Liver (tissue), 9 donors: Measurements from ENCODE around the gene RPL7L1. TPM values are rescaled to one million over a fixed set of nuclear protein-coding genes. Genes with fewer than 3 reads are reported as not detected.
"Not testable (repeated sequence)": the region's sequence is repeated elsewhere in the genome, so short reads cannot be mapped to it uniquely, and the experiment has no call there.

Experiments used
- DNase-seq: peaks from one replicate; pipeline ENCODE4 v3.0.0-alpha.2; 2017; ENCODE audit warnings: low spot score
- H3K27ac ChIP-seq, 2 donors: one replicate each; pipeline ENCODE4 v1.7.0; 2013; ENCODE audit warnings: inconsistent platforms in 2 of 2, low read length in 2 of 2, control low read depth in 1 of 2, low read depth in 1 of 2, mild to moderate bottlenecking in 1 of 2
- H3K27me3 ChIP-seq, 4 donors: one replicate each; pipeline versions ENCODE4 v1.6.1 to v1.7.0; 2013; ENCODE audit warnings: low read length in 3 of 4, inconsistent platforms in 1 of 4, mild to moderate bottlenecking in 1 of 4, moderate library complexity in 1 of 4; ENCODE audit not compliant: control insufficient read depth in 4 of 4, insufficient read depth in 4 of 4
- H3K36me3 ChIP-seq, 4 donors: one replicate each; pipeline versions ENCODE4 v1.6.1 to v1.7.0; 2013; ENCODE audit warnings: low read length in 3 of 4, mild to moderate bottlenecking in 3 of 4, low read depth in 1 of 4, moderate library complexity in 1 of 4; ENCODE audit not compliant: control insufficient read depth in 4 of 4, insufficient read depth in 3 of 4
- H3K4me1 ChIP-seq, 4 donors: one replicate each; pipeline versions ENCODE4 v1.6.1 to v1.7.0; 2013; ENCODE audit warnings: low read length in 3 of 4, mild to moderate bottlenecking in 3 of 4, moderate library complexity in 1 of 4; ENCODE audit not compliant: control insufficient read depth in 4 of 4, insufficient read depth in 4 of 4
- H3K4me3 ChIP-seq, 3 donors: one replicate each; pipeline versions ENCODE4 v1.6.1 to v1.7.0; 2013; ENCODE audit warnings: low read length in 3 of 3, control low read depth in 1 of 3, low read depth in 1 of 3, mild to moderate bottlenecking in 1 of 3
- H3K9ac ChIP-seq, 2 donors: one replicate each; pipeline ENCODE4 v1.7.0; 2013; ENCODE audit warnings: low read length in 2 of 2, mild to moderate bottlenecking in 2 of 2, moderate library complexity in 2 of 2, control low read depth in 1 of 2, low read depth in 1 of 2
- H3K9me3 ChIP-seq, 4 donors: one replicate each; pipeline versions ENCODE4 v1.6.1 to v1.7.0; 2013; ENCODE audit warnings: low read length in 3 of 4; ENCODE audit not compliant: control insufficient read depth in 4 of 4
- CTCF ChIP-seq: fragments of 150-350 bp; IDR thresholded peaks from 2 replicates; pipeline ENCODE4 v1.5.1; 2017; ENCODE audit warnings: improper control_type of control experiment, low read depth, low read length; ENCODE audit not compliant: missing input control
- FOXA1 ChIP-seq: IDR thresholded peaks from 2 replicates; pipeline ENCODE4 v1.6.1; 2016; ENCODE audit warnings: antibody characterized with exemption
- GABPA ChIP-seq, 2 donors: IDR thresholded peaks in 1 of 2; conservative IDR thresholded peaks in 1 of 2; 2 replicates each; pipeline ENCODE4 v1.6.1; 2016; ENCODE audit warnings: antibody characterized with exemption in 2 of 2, mild to moderate bottlenecking in 1 of 2, moderate library complexity in 1 of 2
- HNF4A ChIP-seq, 2 donors: conservative IDR thresholded peaks; 2 replicates each; pipeline ENCODE4 v1.6.1; 2016; ENCODE audit warnings: antibody characterized with exemption in 2 of 2, mild to moderate bottlenecking in 2 of 2
- HNF4G ChIP-seq: IDR thresholded peaks from 2 replicates; pipeline ENCODE4 v1.6.1; 2016; ENCODE audit warnings: antibody characterized with exemption
- JUND ChIP-seq, 2 donors: IDR thresholded peaks; 2 replicates each; pipeline ENCODE4 v1.6.1; 2016; ENCODE audit warnings: antibody characterized with exemption in 2 of 2
- MAX ChIP-seq: IDR thresholded peaks from 2 replicates; pipeline ENCODE4 v1.6.1; 2016; ENCODE audit warnings: antibody characterized with exemption
- NR2F2 ChIP-seq: IDR thresholded peaks from 2 replicates; pipeline ENCODE4 v1.6.1; 2016; ENCODE audit warnings: antibody characterized with exemption
- RAD21 ChIP-seq, 2 donors: IDR thresholded peaks; 2 replicates each; pipeline ENCODE4 v1.6.1; 2016; ENCODE audit warnings: antibody characterized with exemption in 2 of 2, mild to moderate bottlenecking in 2 of 2
- REST ChIP-seq: IDR thresholded peaks from 2 replicates; pipeline ENCODE4 v1.6.1; 2016; ENCODE audit warnings: antibody characterized with exemption, mild to moderate bottlenecking
- RXRA ChIP-seq, 2 donors: IDR thresholded peaks; 2 replicates each; pipeline ENCODE4 v1.6.1; 2017 to 2018; ENCODE audit warnings: antibody characterized with exemption in 2 of 2, mild to moderate bottlenecking in 1 of 2
- TAF1 ChIP-seq: conservative IDR thresholded peaks from 2 replicates; pipeline ENCODE4 v1.6.1; 2016; ENCODE audit warnings: antibody characterized with exemption, mild to moderate bottlenecking
- YY1 ChIP-seq: IDR thresholded peaks from 2 replicates; pipeline ENCODE4 v1.6.1; 2016; ENCODE audit warnings: antibody characterized with exemption, mild to moderate bottlenecking
- WGBS: extraction: QIAGEN DNeasy Blood & Tissue Kit; methylation state at CpG from one replicate; pipeline ENCODE4 v1.1.7; 2013; 5-methylcytosine and 5-hydroxymethylcytosine counted together
- polyA plus RNA-seq, 2 donors: library from polyadenylated mRNA; stranded (reverse) in 1 of 2; unstranded in 1 of 2; fragments of 200-250 nt in 1 of 2; fragments of >200 nt in 1 of 2; fragmentation: Nextera tagmentation in 1 of 2; extraction: Ambion mirVana in 1 of 2; gene quantifications; one replicate each; pipeline versions ENCODE4 v1.2.1 to v1.2.3, GENCODE V29; 2013 to 2015
- total RNA-seq, 2 donors: library from RNA; depleted of rRNA; stranded (reverse); fragments of >200 nt; gene quantifications; one replicate each; pipeline ENCODE4 v1.2.3, GENCODE V29; 2014
- donor health status: healthy.
- donor health status: healthy.
- donor health status: healthy.
- donor health status: healthy.
- donor health status: healthy.

Gene RPL7L1
- total and polyA plus RNA-seq, 4 donors = 39.6 to 63.8 (median 47.9) TPM

GRCh38 chr6:42898891-42899361 lies 19.5 kb downstream of the RPL7L1 start:
- Histone ChIP-seq H3K27me3 (no peaks in the 10 kb centered on the region), H3K4me1 (peaks cover 0 to 14% (median 6%) of the 10 kb centered on the region in 4 donors), H3K36me3 (no peaks in the 10 kb centered on the region), H3K9ac (peak overlapping the region in 1 of 2 donors; percentile 47), H3K4me3 (no peak overlapping the region), H3K27ac (no peak overlapping the region), H3K9me3 (no peaks in the 10 kb centered on the region)
- peak; percentile 73 for DNase-seq
- WGBS = 9% methylated on average over 10 of the region's 10 CpGs
- no peak for TF ChIP-seq NR2F2
- peak; percentile 75 for TF ChIP-seq CTCF
- peak; percentile 85 to 88 for TF ChIP-seq RAD21 (IDR thresholded peaks at IDR 0.05)

- H3K36me3 ChIP-seq = no peaks in the 10 kb centered on the region
- no peak overlapping the region for H3K27ac ChIP-seq
- H3K4me3 ChIP-seq = no peak overlapping the region
- WGBS = 69% methylated on average over 8 of the region's 8 CpGs
- peaks cover 0 to 14% (median 6%) of the 10 kb centered on the region in 4 donors for H3K4me1 ChIP-seq
- no peaks in the 10 kb centered on the region for H3K9me3 ChIP-seq
- DNase-seq = no peak
- H3K27me3 ChIP-seq = no peaks in the 10 kb centered on the region
- no peak overlapping the region for H3K9ac ChIP-seq
- TF ChIP-seq FOXA1 (no peak), NR2F2 (no peak), TAF1 (no peak), RAD21 (IDR thresholded peaks at IDR 0.05) (no peak), JUND (IDR thresholded peaks at IDR 0.05) (no peak), RXRA (IDR thresholded peaks at IDR 0.05) (no peak), REST (no peak)
These were observed 20.5 kb downstream of the RPL7L1 start for GRCh38 chr6:42899871-42900270.

GRCh38 chr6:42901538-42901957 lies 22.1 kb downstream of the RPL7L1 start:
- DNase-seq = peak; percentile 74
- Histone ChIP-seq H3K4me1 (peaks cover 0 to 14% (median 6%) of the 10 kb centered on the region in 4 donors), H3K9me3 (no peaks in the 10 kb centered on the region), H3K27me3 (no peaks in the 10 kb centered on the region), H3K27ac (no peak overlapping the region), H3K36me3 (no peaks in the 10 kb centered on the region), H3K9ac (peak overlapping the region in 1 of 2 donors; percentile 56), H3K4me3 (no peak overlapping the region)
- peak; percentile 29 to 47 for TF ChIP-seq HNF4A (conservative IDR thresholded peaks at IDR 0.05)
- TF ChIP-seq JUND (IDR thresholded peaks at IDR 0.05) = no peak
- TF ChIP-seq RXRA (IDR thresholded peaks at IDR 0.05) = peak; percentile 68 to 75
- peak; percentile 18 for TF ChIP-seq YY1
- TF ChIP-seq NR2F2 = peak; percentile 71
- TF ChIP-seq MAX = peak; percentile 31
- TF ChIP-seq CTCF = peak; percentile 92
- no peak for TF ChIP-seq HNF4G
- TF ChIP-seq GABPA (IDR thresholded peaks at IDR 0.05 in 1 of 2, conservative IDR thresholded peaks at IDR 0.05 in 1 of 2) = peak in 1 of 2 donors; percentile 23
- TF ChIP-seq RAD21 (IDR thresholded peaks at IDR 0.05) = peak; percentile 99 to 100
- WGBS = 3% methylated on average over 11 of the region's 11 CpGs

- 57% methylated on average over 22 of the region's 22 CpGs for WGBS
- not testable (repeated sequence) for H3K27me3 ChIP-seq, H3K36me3 ChIP-seq, H3K9me3 ChIP-seq, H3K27ac ChIP-seq, DNase-seq, H3K4me3 ChIP-seq, H3K9ac ChIP-seq
- H3K4me1 ChIP-seq = peaks cover 0 to 14% (median 6%) of the 10 kb centered on the region in 4 donors
These were observed 23.2 kb downstream of the RPL7L1 start for GRCh38 chr6:42902429-42903263.
